K562 (cell line): ENCODE measurements around the gene KLHDC7B. TPM values are rescaled to one million over a fixed set of nuclear protein-coding genes. Genes with fewer than 3 reads are reported as not detected.

Source experiments
- ATAC-seq: fragments of 200-7000 bp; cut with Tn5 transposase; 3 replicates; pipeline ENCODE4 v1.9.1; 2020; ENCODE audit warnings: moderate library complexity
- BruUV-seq: library from RNA; stranded (reverse); fragments of 400-500 nt; replicated peaks from 2 replicates; lab custom pipeline; 2021; lab: Mats Ljungman, UMichigan
- CTCF ChIA-PET: fragments of 300-600 bp; formaldehyde crosslinking; extraction: SDS; loops from one replicate; lab custom pipeline; 2021; ENCODE audit warnings: low intra/inter-chr PET ratio; lab: Yijun Ruan, JAX
- POLR2A ChIA-PET: fragments of 300-600, 350-650 bp; sonication (Branson Sonifier 250); formaldehyde crosslinking; extraction: SDS; loops from one replicate; lab custom pipeline; 2021; ENCODE audit warnings: antibody characterized with exemption, inconsistent platforms; lab: Yijun Ruan, JAX
- DNase-seq, 4 experiments: peaks; one replicate each; pipeline versions ENCODE4 v3.0.0 to v3.0.0-alpha.2; 2011 to 2018; ENCODE audit warnings: low spot score in 3 of 4, mixed read lengths in 3 of 4; ENCODE audit errors: extremely low read depth in 1 of 4
- FAIRE-seq: peaks from 2 replicates; lab custom pipeline; 2011; peaks lifted over from hg19 to GRCh38; lab: Jason Lieb, UNC
- H2AFZ ChIP-seq: 2 replicates; pipeline ENCODE4 v1.6.0; 2011; ENCODE audit warnings: low read depth, low read length, control low read depth, inconsistent platforms
- H3K27ac ChIP-seq: fragments of 200-600 bp; 3 replicates; pipeline ENCODE4 v1.8.0; 2011; ENCODE audit warnings: low read depth, mild to moderate bottlenecking, control low read depth, inconsistent platforms, low read length, moderate library complexity, mixed read lengths; ENCODE audit errors: extremely low read depth
- H3K27me3 ChIP-seq, 2 experiments: fragments of 300-600 bp in 1 of 2; 2 replicates in 1 of 2; 3 replicates in 1 of 2; pipeline versions ENCODE4 v1.6.0 to v1.8.0; 2011; ENCODE audit warnings: inconsistent platforms in 2 of 2, low read length in 2 of 2, mild to moderate bottlenecking in 1 of 2, mixed read lengths in 1 of 2, moderate library complexity in 1 of 2; ENCODE audit not compliant: control insufficient read depth in 2 of 2, insufficient read depth in 2 of 2
- H3K36me3 ChIP-seq: fragments of 300-600 bp; 3 replicates; pipeline ENCODE4 v1.8.0; 2011; ENCODE audit warnings: mild to moderate bottlenecking, low read length, inconsistent platforms; ENCODE audit not compliant: control insufficient read depth, insufficient read depth
- H3K4me1 ChIP-seq, 2 experiments: fragments of 200-600 bp in 1 of 2; replicated peaks in 1 of 2; 2 replicates in 1 of 2; 3 replicates in 1 of 2; pipeline versions ENCODE4 v1.5.1 to v1.8.0; 2011; ENCODE audit warnings: inconsistent platforms in 2 of 2, low read length in 2 of 2, mild to moderate bottlenecking in 1 of 2, mixed read lengths in 1 of 2, moderate library complexity in 1 of 2; ENCODE audit not compliant: control insufficient read depth in 2 of 2, insufficient read depth in 2 of 2
- H3K4me2 ChIP-seq: 2 replicates; pipeline ENCODE4 v1.6.1; 2011; ENCODE audit warnings: low read length, control low read depth, inconsistent platforms, mixed read lengths; ENCODE audit not compliant: insufficient read depth
- H3K4me3 ChIP-seq: fragments of 200-600 bp; sonication (generic), shearing (Covaris generic); 2 replicates; pipeline ENCODE4 v1.5.1; 2016; ENCODE audit warnings: control low read depth, inconsistent platforms
- H3K79me2 ChIP-seq: fragments of 200-600 bp; 3 replicates; pipeline ENCODE4 v1.8.0; 2011; ENCODE audit warnings: low read length, inconsistent platforms; ENCODE audit not compliant: control insufficient read depth, insufficient read depth
- H3K9ac ChIP-seq, 2 experiments: 2 replicates each; pipeline versions ENCODE4 v1.6.0 to v1.6.1; 2011; ENCODE audit warnings: low read depth in 2 of 2, low read length in 2 of 2, control low read depth in 1 of 2, inconsistent platforms in 1 of 2, mild to moderate bottlenecking in 1 of 2, mixed read lengths in 1 of 2; ENCODE audit not compliant: insufficient read depth in 1 of 2
- H3K9me1 ChIP-seq: one replicate; pipeline ENCODE4 v1.6.0; 2011; ENCODE audit warnings: inconsistent platforms, mild to moderate bottlenecking, low read length, moderate library complexity; ENCODE audit not compliant: control insufficient read depth, insufficient read depth
- H3K9me3 ChIP-seq: replicated peaks from 2 replicates; pipeline ENCODE4 v1.5.1; 2011; ENCODE audit warnings: low read depth, low read length, inconsistent platforms; ENCODE audit not compliant: control insufficient read depth, insufficient read depth
- H4K20me1 ChIP-seq: replicated peaks from 2 replicates; pipeline ENCODE4 v1.6.1; 2011; ENCODE audit warnings: low read length, inconsistent platforms, mixed read lengths; ENCODE audit not compliant: control insufficient read depth, insufficient read depth
- HDAC1 ChIP-seq, 2 experiments: fragments of 450-650 bp; IDR thresholded peaks; 2 replicates each; pipeline ENCODE4 v1.6.1; 2016 to 2017; ENCODE audit warnings: inconsistent platforms in 1 of 2, mild to moderate bottlenecking in 1 of 2, moderate library complexity in 1 of 2
- JUNB ChIP-seq: fragments of 450-650 bp; formaldehyde crosslinking; conservative IDR thresholded peaks from 2 replicates; pipeline ENCODE4 v1.4.0; 2020; ENCODE audit warnings: mild to moderate bottlenecking
- KLF16 ChIP-seq: IDR thresholded peaks from 2 replicates; pipeline ENCODE4 v1.6.1; 2016; ENCODE audit warnings: antibody characterized with exemption
- KLF6 ChIP-seq: fragments of 250-450 bp; sonication (Bioruptor Pico); IDR thresholded peaks from 2 replicates; pipeline ENCODE4 v1.4.0; 2020; ENCODE audit warnings: mild to moderate bottlenecking, moderate library complexity, borderline replicate concordance
- LCOR ChIP-seq: sonication (generic); formaldehyde crosslinking; IDR thresholded peaks from 2 replicates; pipeline ENCODE4 v1.8.0; 2022; ENCODE audit warnings: mild to moderate bottlenecking, missing genetic modification reagents
- MCM2 ChIP-seq: fragments of 450-650 bp; IDR thresholded peaks from 2 replicates; pipeline ENCODE4 v1.6.1; 2017; ENCODE audit warnings: low read depth, mild to moderate bottlenecking
- SMC3 ChIP-seq: conservative IDR thresholded peaks from 2 replicates; pipeline ENCODE4 v1.6.1; 2011; ENCODE audit warnings: low read depth, low read length, improper control_type of control experiment; ENCODE audit not compliant: insufficient read depth
- TARDBP ChIP-seq: fragments of 450-650 bp; IDR thresholded peaks from 2 replicates; pipeline ENCODE4 v1.6.1; 2016
- ZFX ChIP-seq: sonication (generic); formaldehyde crosslinking; IDR thresholded peaks from 2 replicates; pipeline ENCODE4 v1.8.0; 2022; ENCODE audit warnings: mild to moderate bottlenecking, missing genetic modification reagents, moderate library complexity
- WGBS: fragments of 100-300 bp; shearing (Covaris generic); methylation state at CpG from one replicate; pipeline ENCODE4 v1.1.6; 2016; ENCODE audit warnings: low coverage, mixed read lengths; ENCODE audit not compliant: insufficient coverage; ENCODE audit errors: missing lambda C conversion rate; 5-methylcytosine and 5-hydroxymethylcytosine counted together
- in situ Hi-C: fragments of 300-500 bp; cut with MboI; formaldehyde crosslinking; loops from 4 replicates; pipeline ENCODE4 v1.15.0; 2018; ENCODE audit warnings: inconsistent platforms, mixed read lengths
- intact Hi-C: fragments of 100-400 bp; cut with micrococcal nuclease; formaldehyde crosslinking; loops from 2 replicates; pipeline ENCODE4 v1.14.2; 2022
- polyA plus RNA-seq, 8 experiments: library from polyadenylated mRNA; depleted of rRNA in 4 of 8; stranded (reverse) in 5 of 8; unstranded in 3 of 8; fragments of >200 nt; fragmentation: Nextera tagmentation in 2 of 8; fragmentation: Illumina TruSeq in 1 of 8; extraction: Ambion mirVana in 2 of 8; extraction: Trizol in 1 of 8; gene quantifications; 2 replicates each; pipeline versions ENCODE4 v1.2.1 to v1.2.3, GENCODE V29; 2011 to 2014; ENCODE audit warnings: inconsistent platforms in 1 of 8, missing spikeins in 1 of 8
- total RNA-seq, 7 experiments: library from RNA; depleted of rRNA in 6 of 7; stranded (reverse); fragments of >200 nt in 6 of 7; fragmentation: Illumina TruSeq in 2 of 7; extraction: Trizol in 2 of 7; gene quantifications; 2 replicates each; pipeline versions ENCODE4 v1.2.1 to v1.2.3, GENCODE V29; 2011 to 2021; ENCODE audit warnings: low replicate concordance in 1 of 7
- TF ChIP-seq, protein P1 (sequence below): fragments of 250-450 bp; sonication (Bioruptor Pico); IDR thresholded peaks from 2 replicates; pipeline ENCODE4 v1.4.0; 2020; ENCODE audit warnings: borderline replicate concordance
- TF ChIP-seq, protein P2 (sequence below): fragments of 450-650 bp; IDR thresholded peaks from 2 replicates; pipeline ENCODE4 v1.7.1; 2018; ENCODE audit warnings: mild to moderate bottlenecking, low read depth; ENCODE audit not compliant: partially characterized antibody
- TF ChIP-seq, protein P3 (sequence below): sonication (generic); formaldehyde crosslinking; IDR thresholded peaks from 2 replicates; pipeline ENCODE4 v1.8.0; 2022; ENCODE audit warnings: missing genetic modification reagents, mild to moderate bottlenecking, borderline replicate concordance

KLHDC7B gene
- total and polyA plus RNA-seq, 9 of the 15 experiments (the other 6 are each of a cell fraction or from before 2014, with no cell fraction given), result 0.04 to 0.22 (median 0.05) TPM; not detected in 4

DNA sequence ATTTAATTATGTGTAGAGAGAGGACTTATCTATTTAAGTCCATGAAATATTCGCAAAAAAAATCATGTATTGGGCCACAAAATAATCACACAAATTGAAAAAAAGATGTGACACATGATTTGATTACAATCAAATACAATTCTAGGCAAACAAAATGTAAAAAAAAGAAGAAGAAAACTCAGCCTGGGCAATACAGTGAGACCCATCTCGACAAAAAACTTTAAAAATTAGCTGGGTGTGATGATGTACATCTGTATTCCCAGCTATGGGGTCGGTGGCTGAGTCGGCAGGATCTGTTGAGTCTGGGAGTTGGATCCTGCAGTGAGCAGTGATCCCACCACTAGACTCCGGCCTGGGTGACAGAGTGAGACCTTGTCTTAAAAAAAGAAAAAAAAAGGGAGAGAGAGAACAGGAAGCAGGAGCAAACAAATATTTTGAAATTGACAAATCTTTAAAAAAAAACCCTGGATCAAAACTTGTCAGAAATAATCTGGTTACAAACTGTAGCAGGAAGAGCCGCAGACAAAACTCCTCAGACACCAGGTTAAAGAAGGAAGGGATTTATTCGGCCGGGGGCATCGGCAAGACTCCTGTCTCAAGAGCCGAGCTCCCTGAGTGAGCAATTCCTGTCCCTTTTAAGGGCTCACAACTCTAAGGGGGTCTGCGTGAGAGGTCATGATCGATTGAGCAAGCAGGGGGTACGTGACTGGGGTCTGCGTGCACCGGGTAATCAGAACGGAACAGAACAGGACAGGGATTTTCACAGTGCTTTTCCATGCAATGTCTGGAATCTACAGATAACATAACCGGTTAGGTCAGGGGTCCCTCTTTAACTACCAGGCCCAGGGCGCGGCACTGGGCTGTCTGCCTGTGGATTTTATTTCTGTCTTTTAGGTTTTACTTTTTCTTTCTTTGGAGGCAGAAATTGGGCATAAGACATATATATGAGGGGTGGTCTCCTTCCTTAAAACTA lies 12.6 kb upstream of the KLHDC7B start:
- intact Hi-C loops (no loop called here), in situ Hi-C loops (no loop called here)
- no peaks in the 10 kb centered on the region for H4K20me1 ChIP-seq
- H3K9me3 ChIP-seq, result 0 out of 2 replicates have a peak, but pooled peaks cover 2% of the 10 kb centered on the region
- H3K36me3 ChIP-seq, result no peaks in the 10 kb centered on the region
- DNase-seq (peak in 1 of 4 experiments; percentile 49), FAIRE-seq (peak; percentile 57), ATAC-seq (peak; percentile 72)
- ChIA-PET POLR2A (interaction anchor here (0.6 to 0.8 kb wide), 3 partner anchors 15 to 56 kb away, joined by 3 read pairs; no protein-coding TSS in a partner anchor), CTCF (no interaction called here)
- peaks cover 10 to 36% of the 10 kb centered on the region in 2 experiments; a peak in 4 of 5 replicates for H3K4me1 ChIP-seq
- no peak overlapping the region for H2AFZ ChIP-seq
- H3K27me3 ChIP-seq, result no peaks in the 10 kb centered on the region
- peak overlapping the region; percentile 55; the same call in 1 of the 2 replicates for H3K4me2 ChIP-seq
- no peak overlapping the region for H3K4me3 ChIP-seq
- H3K27ac ChIP-seq, result peak overlapping the region; percentile 74; the same call in 2 of the 3 replicates
- H3K9me1 ChIP-seq, result no peaks in the 10 kb centered on the region
- 0 out of 4 replicates have a peak overlapping the region, but pooled peaks of 1 of the 2 experiments have one; percentile 25 for H3K9ac ChIP-seq
- H3K79me2 ChIP-seq, result no peaks in the 10 kb centered on the region
- no TSS peak for BruUV-seq
- 15% methylated on average over 19 of the region's 19 CpGs for WGBS
- TF ChIP-seq MCM2, result no peak
- TF ChIP-seq KLF16, result 0 out of 2 replicates have a peak, but pooled peaks have one; percentile 24
- TF ChIP-seq HDAC1 (IDR thresholded peaks at IDR 0.05), result peak in 1 of 2 experiments; percentile 73; a peak in 2 of 4 replicates
- peak; percentile 43 for TF ChIP-seq ZFX (CRISPR knock-in tag)
- no peak for TF ChIP-seq JUNB (CRISPR knock-in tag)
- TF ChIP-seq, protein P1, sequence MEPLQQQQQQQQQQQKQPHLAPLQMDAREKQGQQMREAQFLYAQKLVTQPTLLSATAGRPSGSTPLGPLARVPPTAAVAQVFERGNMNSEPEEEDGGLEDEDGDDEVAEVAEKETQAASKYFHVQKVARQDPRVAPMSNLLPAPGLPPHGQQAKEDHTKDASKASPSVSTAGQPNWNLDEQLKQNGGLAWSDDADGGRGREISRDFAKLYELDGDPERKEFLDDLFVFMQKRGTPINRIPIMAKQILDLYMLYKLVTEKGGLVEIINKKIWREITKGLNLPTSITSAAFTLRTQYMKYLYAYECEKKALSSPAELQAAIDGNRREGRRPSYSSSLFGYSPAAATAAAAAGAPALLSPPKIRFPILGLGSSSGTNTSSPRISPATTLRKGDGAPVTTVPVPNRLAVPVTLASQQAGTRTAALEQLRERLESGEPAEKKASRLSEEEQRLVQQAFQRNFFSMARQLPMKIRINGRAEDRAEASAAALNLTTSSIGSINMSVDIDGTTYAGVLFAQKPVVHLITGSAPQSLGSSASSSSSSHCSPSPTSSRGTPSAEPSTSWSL (CRISPR knock-in tag), result no peak
- no peak for TF ChIP-seq KLF6 (CRISPR knock-in tag)
- TF ChIP-seq TARDBP, result no peak
- TF ChIP-seq, protein P2, sequence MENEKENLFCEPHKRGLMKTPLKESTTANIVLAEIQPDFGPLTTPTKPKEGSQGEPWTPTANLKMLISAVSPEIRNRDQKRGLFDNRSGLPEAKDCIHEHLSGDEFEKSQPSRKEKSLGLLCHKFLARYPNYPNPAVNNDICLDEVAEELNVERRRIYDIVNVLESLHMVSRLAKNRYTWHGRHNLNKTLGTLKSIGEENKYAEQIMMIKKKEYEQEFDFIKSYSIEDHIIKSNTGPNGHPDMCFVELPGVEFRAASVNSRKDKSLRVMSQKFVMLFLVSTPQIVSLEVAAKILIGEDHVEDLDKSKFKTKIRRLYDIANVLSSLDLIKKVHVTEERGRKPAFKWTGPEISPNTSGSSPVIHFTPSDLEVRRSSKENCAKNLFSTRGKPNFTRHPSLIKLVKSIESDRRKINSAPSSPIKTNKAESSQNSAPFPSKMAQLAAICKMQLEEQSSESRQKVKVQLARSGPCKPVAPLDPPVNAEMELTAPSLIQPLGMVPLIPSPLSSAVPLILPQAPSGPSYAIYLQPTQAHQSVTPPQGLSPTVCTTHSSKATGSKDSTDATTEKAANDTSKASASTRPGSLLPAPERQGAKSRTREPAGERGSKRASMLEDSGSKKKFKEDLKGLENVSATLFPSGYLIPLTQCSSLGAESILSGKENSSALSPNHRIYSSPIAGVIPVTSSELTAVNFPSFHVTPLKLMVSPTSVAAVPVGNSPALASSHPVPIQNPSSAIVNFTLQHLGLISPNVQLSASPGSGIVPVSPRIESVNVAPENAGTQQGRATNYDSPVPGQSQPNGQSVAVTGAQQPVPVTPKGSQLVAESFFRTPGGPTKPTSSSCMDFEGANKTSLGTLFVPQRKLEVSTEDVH, result no peak
- no peak for TF ChIP-seq LCOR (CRISPR knock-in tag)
- no peak for TF ChIP-seq SMC3
- TF ChIP-seq, protein P3, sequence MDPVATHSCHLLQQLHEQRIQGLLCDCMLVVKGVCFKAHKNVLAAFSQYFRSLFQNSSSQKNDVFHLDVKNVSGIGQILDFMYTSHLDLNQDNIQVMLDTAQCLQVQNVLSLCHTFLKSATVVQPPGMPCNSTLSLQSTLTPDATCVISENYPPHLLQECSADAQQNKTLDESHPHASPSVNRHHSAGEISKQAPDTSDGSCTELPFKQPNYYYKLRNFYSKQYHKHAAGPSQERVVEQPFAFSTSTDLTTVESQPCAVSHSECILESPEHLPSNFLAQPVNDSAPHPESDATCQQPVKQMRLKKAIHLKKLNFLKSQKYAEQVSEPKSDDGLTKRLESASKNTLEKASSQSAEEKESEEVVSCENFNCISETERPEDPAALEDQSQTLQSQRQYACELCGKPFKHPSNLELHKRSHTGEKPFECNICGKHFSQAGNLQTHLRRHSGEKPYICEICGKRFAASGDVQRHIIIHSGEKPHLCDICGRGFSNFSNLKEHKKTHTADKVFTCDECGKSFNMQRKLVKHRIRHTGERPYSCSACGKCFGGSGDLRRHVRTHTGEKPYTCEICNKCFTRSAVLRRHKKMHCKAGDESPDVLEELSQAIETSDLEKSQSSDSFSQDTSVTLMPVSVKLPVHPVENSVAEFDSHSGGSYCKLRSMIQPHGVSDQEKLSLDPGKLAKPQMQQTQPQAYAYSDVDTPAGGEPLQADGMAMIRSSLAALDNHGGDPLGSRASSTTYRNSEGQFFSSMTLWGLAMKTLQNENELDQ, result no peak
